Pancreas (tissue), 10 donors: ENCODE results near the gene RBMX. TPM values are rescaled to one million over a fixed set of nuclear protein-coding genes. Genes with fewer than 3 reads are reported as not detected.

ENCODE experiments used
- ATAC-seq, 4 donors: fragments of 200-7000 bp; cut with Tn5 transposase; one replicate each; pipeline versions ENCODE4 v1.8.0 to v1.9.1; 2020; ENCODE audit warnings: mild to moderate bottlenecking in 4 of 4, moderate library complexity in 4 of 4
- DNase-seq, 6 donors: peaks; one replicate each; pipeline ENCODE4 v3.0.0-alpha.2; 2020
- FAIRE-seq: peaks from 2 replicates; lab custom pipeline; 2012; peaks lifted over from hg19 to GRCh38; lab: Jason Lieb, UNC
- H3K27ac ChIP-seq, 4 donors: fragments of 200-600 bp; sonication (generic); 1 replicate in 3 of 4; 2 replicates in 1 of 4; pipeline versions ENCODE4 v1.5.0 to v1.8.0; 2020
- H3K27me3 ChIP-seq, 4 donors: fragments of 200-600 bp; one replicate each; pipeline ENCODE4 v1.8.0; 2021
- H3K36me3 ChIP-seq, 3 donors: fragments of 200-600 bp; sonication (generic) in 1 of 3; one replicate each; pipeline versions ENCODE4 v1.5.0 to v1.8.0; 2020 to 2021
- H3K4me1 ChIP-seq, 3 donors: fragments of 200-600 bp; one replicate each; pipeline ENCODE4 v1.8.0; 2021
- H3K4me3 ChIP-seq, 4 donors: fragments of 200-600 bp; sonication (generic) in 2 of 4; one replicate each; pipeline versions ENCODE4 v1.5.0 to v1.8.0; 2020 to 2021
- H3K9me3 ChIP-seq, 4 donors: fragments of 200-600 bp; one replicate each; pipeline ENCODE4 v1.8.0; 2021
- WGBS, 2 donors: extraction: QIAGEN DNeasy Blood & Tissue Kit; methylation state at CpG; one replicate each; pipeline ENCODE4 v1.1.7; 2013; 5-methylcytosine and 5-hydroxymethylcytosine counted together
- intact Hi-C, 3 donors: fragments of 100-400 bp; cut with DNase I; formaldehyde crosslinking; loops; one replicate each; pipeline versions ENCODE4 v1.11.1 to v1.14.2; 2022
- polyA plus RNA-seq, 2 donors: library from polyadenylated mRNA; stranded (reverse); fragments of 200-250 nt; gene quantifications; one replicate each; pipeline ENCODE4 v1.2.3, GENCODE V29; 2013
- total RNA-seq, 6 donors: library from RNA; stranded (reverse); fragmentation: NEBNext Ultra II Directional in 4 of 6; extraction: Animal tissue kit (Norgen Biotek cat#: 25700) in 4 of 6; gene quantifications; one replicate each; pipeline versions ENCODE4 v1.2.1 to v1.2.4, GENCODE V29; 2021 to 2023
- TF ChIP-seq, protein P1 (sequence below), 4 donors: fragments of 200-600 bp; sonication (generic) in 3 of 4; IDR thresholded peaks; one replicate each; pipeline versions ENCODE4 v1.5.0 to v1.8.0; 2021; ENCODE audit warnings: antibody characterized with exemption in 4 of 4
- donor health status: healthy with polysubstance abuse.
- donor health status: DM: no; HTN: no; CAD: no; lungs with moderate emphysema.
- donor health status: DM: no; HTN: no; CAD: no.
- donor health status: control.
- donor health status: control.
- donor health status: Bipolar disorder and iron deficiency.
- donor health status: DM: yes; HTN: yes; CAD: no.
- donor health status: DM: no; HTN: no; CAD: no.
- donor health status: DM: no; HTN: no; CAD: no.
- donor health status: DM: yes; HTN: yes; CAD: no.

The RBMX gene
- total and polyA plus RNA-seq, 8 donors = 45.3 to 129 (median 81.8) TPM

- DNase-seq (no peak), FAIRE-seq (no peak), ATAC-seq (no peak)
- H3K4me3 ChIP-seq = no peak overlapping the region
- H3K4me1 ChIP-seq = no peaks in the 10 kb centered on the region
- TF ChIP-seq, protein P1, sequence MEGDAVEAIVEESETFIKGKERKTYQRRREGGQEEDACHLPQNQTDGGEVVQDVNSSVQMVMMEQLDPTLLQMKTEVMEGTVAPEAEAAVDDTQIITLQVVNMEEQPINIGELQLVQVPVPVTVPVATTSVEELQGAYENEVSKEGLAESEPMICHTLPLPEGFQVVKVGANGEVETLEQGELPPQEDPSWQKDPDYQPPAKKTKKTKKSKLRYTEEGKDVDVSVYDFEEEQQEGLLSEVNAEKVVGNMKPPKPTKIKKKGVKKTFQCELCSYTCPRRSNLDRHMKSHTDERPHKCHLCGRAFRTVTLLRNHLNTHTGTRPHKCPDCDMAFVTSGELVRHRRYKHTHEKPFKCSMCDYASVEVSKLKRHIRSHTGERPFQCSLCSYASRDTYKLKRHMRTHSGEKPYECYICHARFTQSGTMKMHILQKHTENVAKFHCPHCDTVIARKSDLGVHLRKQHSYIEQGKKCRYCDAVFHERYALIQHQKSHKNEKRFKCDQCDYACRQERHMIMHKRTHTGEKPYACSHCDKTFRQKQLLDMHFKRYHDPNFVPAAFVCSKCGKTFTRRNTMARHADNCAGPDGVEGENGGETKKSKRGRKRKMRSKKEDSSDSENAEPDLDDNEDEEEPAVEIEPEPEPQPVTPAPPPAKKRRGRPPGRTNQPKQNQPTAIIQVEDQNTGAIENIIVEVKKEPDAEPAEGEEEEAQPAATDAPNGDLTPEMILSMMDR (IDR thresholded peaks at IDR 0.05) = no peak
- H3K9me3 ChIP-seq = no peaks in the 10 kb centered on the region
- no peak overlapping the region for H3K27ac ChIP-seq
- H3K27me3 ChIP-seq = no peaks in the 10 kb centered on the region
- WGBS, 2 donors = 68 to 92% methylated on average over 3 of the region's 3 CpGs
- H3K36me3 ChIP-seq = no peaks in the 10 kb centered on the region
- intact Hi-C loops = no loop called here
Measured at GRCh38 chrX:136849395-136849794, 31.1 kb downstream of the RBMX start.

DNA sequence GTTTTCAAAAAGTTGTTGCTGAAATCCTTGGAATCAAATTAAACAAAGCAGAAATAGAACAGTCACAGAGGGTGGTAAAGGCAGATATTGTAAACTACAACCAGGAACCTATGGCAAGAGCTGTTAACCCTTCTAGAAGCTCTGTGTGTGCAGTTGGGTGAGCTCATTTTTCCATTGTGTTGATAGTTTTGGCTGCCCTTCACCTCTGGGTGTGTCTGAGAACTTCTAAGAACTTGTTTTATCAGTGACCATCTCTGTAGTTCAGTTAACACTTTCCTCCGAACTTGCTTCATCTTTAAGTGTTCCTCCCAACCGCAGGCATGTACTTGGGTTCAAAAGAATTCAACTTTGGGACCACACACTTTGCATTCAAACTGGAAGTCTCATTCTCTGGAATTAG is 32.7 kb downstream of the RBMX start:
- Histone ChIP-seq H3K27me3 (no peaks in the 10 kb centered on the region), H3K27ac (no peak overlapping the region), H3K4me3 (no peak overlapping the region), H3K9me3 (no peaks in the 10 kb centered on the region), H3K36me3 (no peaks in the 10 kb centered on the region), H3K4me1 (no peaks in the 10 kb centered on the region)
- DNase-seq (no peak), ATAC-seq (no peak), FAIRE-seq (no peak)
- 71 to 94% methylated on average over 2 of the region's 2 CpGs for WGBS, 2 donors
- TF ChIP-seq, protein P1 (IDR thresholded peaks at IDR 0.05) = no peak
- intact Hi-C loops = no loop called here

DNA sequence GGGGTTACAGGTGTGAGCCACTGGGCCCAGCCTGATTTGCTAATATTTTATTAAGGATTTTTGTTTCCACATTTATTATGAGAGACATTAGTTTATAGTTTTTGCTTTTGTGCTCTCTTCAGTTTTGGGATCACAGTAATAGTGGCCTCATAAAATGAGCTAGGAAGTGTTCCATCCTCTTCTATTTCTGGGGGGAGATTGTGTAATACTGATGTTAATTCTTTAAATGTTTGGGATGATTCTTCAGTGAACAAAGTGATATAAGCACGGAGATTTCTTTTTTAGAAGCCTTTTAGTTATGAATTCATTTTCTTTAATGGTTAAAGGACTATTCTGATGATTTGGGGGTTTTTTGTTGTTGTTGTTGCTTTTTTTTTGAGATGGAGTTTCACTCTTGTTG is 41.3 kb downstream of the RBMX start:
- WGBS, 2 donors = 74 to 81% methylated on average over 1 of the region's 1 CpG
- no peak for DNase-seq
- intact Hi-C loops = no loop called here

DNA sequence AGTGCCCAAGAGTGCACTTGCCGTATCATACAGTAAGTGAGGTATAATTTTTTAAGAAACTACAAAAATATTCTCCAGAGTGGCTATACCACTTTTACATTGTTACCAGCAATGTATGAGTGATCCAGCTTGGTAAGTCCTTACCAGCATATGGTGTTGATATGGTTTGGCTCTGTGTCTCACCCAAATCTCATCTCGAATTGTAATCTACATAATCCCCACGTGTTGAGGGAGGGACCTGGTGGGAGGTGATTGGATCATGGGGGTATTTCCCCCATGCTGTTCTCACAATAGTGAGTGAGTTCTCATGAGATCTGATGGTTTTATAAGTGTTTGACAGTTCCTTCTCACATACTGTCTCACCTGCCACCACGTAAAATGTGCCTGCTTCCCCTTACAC is 44.8 kb downstream of the RBMX start:
- 61 to 63% methylated on average over 4 of the region's 4 CpGs for WGBS, 2 donors
- ATAC-seq = no peak
- Histone ChIP-seq H3K27ac (no peak overlapping the region), H3K27me3 (no peaks in the 10 kb centered on the region), H3K4me1 (no peaks in the 10 kb centered on the region), H3K36me3 (no peaks in the 10 kb centered on the region), H3K4me3 (no peak overlapping the region), H3K9me3 (no peaks in the 10 kb centered on the region)
- FAIRE-seq = no peak
- no peak for DNase-seq
- intact Hi-C loops = no loop called here
- TF ChIP-seq, protein P1 (IDR thresholded peaks at IDR 0.05) = no peak

More for the DNA sequence above, 41.3 kb downstream of the RBMX start:
- H3K9me3 ChIP-seq = no peaks in the 10 kb centered on the region
- H3K4me1 ChIP-seq = no peaks in the 10 kb centered on the region
- ATAC-seq (no peak), FAIRE-seq (no peak)
- no peaks in the 10 kb centered on the region for H3K36me3 ChIP-seq
- H3K4me3 ChIP-seq = no peak overlapping the region
- no peaks in the 10 kb centered on the region for H3K27me3 ChIP-seq
- no peak overlapping the region for H3K27ac ChIP-seq
- TF ChIP-seq, protein P1 (IDR thresholded peaks at IDR 0.05) = no peak

DNA sequence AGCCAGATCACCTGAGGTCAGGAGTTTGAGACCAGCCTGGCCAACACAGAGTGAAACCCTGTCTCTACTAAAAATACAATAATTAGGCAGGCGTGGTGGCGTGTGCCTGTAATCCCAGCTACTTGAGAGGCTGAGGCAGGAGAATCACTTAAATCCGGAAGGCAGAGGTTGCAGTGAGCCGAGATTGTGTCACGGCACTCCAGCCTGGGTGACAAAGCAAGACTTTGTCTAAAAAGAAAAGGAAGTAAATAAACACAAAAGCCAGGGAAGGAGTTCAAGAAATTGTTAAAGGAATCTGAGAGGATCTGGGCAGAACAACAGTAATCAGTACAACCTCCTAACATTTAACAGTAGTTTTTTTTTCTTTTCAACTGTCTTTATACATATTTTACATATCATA is 51.1 kb downstream of the RBMX start:
- H3K27ac ChIP-seq = no peak overlapping the region
- no peaks in the 10 kb centered on the region for H3K36me3 ChIP-seq
- DNase-seq (no peak), ATAC-seq (no peak), FAIRE-seq (no peak)
- TF ChIP-seq, protein P1 (IDR thresholded peaks at IDR 0.05) = no peak
- intact Hi-C loops = no loop called here
- no peaks in the 10 kb centered on the region for H3K9me3 ChIP-seq
- no peaks in the 10 kb centered on the region for H3K27me3 ChIP-seq
- no peaks in the 10 kb centered on the region for H3K4me1 ChIP-seq
- no peak overlapping the region for H3K4me3 ChIP-seq
- 85 to 91% methylated on average over 5 of the region's 5 CpGs for WGBS, 2 donors
